Thyroid gland (tissue), 4 donors: ENCODE data around the gene HSDL1.

Source experiments
- POLR2A ChIP-seq, 2 donors: fragments of 450-650 bp; IDR thresholded peaks; one replicate each; pipeline ENCODE4 v1.6.1; 2017; ENCODE audit warnings: antibody characterized with exemption in 2 of 2, mild to moderate bottlenecking in 2 of 2, moderate library complexity in 1 of 2
- TF ChIP-seq, protein P1 (sequence below), 6 experiments: fragments of 200-600 bp in 3 of 6; fragments of 450-650 bp in 3 of 6; sonication (generic) in 3 of 6; IDR thresholded peaks; one replicate each; pipeline ENCODE4 v1.5.1; 2016 to 2019; ENCODE audit warnings: antibody characterized with exemption in 6 of 6, mild to moderate bottlenecking in 2 of 6, inconsistent platforms in 1 of 6, moderate library complexity in 1 of 6

DNA sequence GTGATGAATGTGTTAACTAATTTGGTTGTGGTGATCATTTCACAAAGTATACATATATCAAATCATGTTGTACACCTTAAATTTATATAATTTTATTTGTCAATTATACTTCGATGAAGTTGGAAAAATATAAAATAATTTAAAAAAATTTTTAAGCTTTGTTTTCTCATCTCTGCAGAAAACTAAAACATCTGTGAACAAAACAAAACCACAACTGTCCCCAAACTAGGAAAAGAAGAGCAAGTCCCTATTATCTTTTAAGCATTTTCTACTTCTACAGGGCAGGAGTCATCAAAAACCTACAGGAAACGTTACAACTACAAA is 6.5 kb downstream of the HSDL1 start:
- TF ChIP-seq, protein P1, sequence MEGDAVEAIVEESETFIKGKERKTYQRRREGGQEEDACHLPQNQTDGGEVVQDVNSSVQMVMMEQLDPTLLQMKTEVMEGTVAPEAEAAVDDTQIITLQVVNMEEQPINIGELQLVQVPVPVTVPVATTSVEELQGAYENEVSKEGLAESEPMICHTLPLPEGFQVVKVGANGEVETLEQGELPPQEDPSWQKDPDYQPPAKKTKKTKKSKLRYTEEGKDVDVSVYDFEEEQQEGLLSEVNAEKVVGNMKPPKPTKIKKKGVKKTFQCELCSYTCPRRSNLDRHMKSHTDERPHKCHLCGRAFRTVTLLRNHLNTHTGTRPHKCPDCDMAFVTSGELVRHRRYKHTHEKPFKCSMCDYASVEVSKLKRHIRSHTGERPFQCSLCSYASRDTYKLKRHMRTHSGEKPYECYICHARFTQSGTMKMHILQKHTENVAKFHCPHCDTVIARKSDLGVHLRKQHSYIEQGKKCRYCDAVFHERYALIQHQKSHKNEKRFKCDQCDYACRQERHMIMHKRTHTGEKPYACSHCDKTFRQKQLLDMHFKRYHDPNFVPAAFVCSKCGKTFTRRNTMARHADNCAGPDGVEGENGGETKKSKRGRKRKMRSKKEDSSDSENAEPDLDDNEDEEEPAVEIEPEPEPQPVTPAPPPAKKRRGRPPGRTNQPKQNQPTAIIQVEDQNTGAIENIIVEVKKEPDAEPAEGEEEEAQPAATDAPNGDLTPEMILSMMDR (IDR thresholded peaks at IDR 0.05) = no peak
- TF ChIP-seq POLR2A (IDR thresholded peaks at IDR 0.05) = no peak
